ENCODE data around the gene ZNF500.

The ZNF500 gene

GRCh38 chr16:4797805-4798252 lies 30.9 kb upstream of the ZNF500 start:
- Histone ChIP-seq H3K9me3 (no peaks in the 10 kb centered on the region), H3K36me3 (peaks cover 5% of the 10 kb centered on the region), H3K27me3 (no peaks in the 10 kb centered on the region), H3K4me3 (ENCODE audit: low read depth, low read length) (no peak overlapping the region), H3K4me1 (peaks cover 11% of the 10 kb centered on the region)
- TF ChIP-seq, protein P1, sequence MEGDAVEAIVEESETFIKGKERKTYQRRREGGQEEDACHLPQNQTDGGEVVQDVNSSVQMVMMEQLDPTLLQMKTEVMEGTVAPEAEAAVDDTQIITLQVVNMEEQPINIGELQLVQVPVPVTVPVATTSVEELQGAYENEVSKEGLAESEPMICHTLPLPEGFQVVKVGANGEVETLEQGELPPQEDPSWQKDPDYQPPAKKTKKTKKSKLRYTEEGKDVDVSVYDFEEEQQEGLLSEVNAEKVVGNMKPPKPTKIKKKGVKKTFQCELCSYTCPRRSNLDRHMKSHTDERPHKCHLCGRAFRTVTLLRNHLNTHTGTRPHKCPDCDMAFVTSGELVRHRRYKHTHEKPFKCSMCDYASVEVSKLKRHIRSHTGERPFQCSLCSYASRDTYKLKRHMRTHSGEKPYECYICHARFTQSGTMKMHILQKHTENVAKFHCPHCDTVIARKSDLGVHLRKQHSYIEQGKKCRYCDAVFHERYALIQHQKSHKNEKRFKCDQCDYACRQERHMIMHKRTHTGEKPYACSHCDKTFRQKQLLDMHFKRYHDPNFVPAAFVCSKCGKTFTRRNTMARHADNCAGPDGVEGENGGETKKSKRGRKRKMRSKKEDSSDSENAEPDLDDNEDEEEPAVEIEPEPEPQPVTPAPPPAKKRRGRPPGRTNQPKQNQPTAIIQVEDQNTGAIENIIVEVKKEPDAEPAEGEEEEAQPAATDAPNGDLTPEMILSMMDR (IDR thresholded peaks at IDR 0.05; ENCODE audit: low read depth, low read length): no peak
- DNase-seq: no peak

DNA sequence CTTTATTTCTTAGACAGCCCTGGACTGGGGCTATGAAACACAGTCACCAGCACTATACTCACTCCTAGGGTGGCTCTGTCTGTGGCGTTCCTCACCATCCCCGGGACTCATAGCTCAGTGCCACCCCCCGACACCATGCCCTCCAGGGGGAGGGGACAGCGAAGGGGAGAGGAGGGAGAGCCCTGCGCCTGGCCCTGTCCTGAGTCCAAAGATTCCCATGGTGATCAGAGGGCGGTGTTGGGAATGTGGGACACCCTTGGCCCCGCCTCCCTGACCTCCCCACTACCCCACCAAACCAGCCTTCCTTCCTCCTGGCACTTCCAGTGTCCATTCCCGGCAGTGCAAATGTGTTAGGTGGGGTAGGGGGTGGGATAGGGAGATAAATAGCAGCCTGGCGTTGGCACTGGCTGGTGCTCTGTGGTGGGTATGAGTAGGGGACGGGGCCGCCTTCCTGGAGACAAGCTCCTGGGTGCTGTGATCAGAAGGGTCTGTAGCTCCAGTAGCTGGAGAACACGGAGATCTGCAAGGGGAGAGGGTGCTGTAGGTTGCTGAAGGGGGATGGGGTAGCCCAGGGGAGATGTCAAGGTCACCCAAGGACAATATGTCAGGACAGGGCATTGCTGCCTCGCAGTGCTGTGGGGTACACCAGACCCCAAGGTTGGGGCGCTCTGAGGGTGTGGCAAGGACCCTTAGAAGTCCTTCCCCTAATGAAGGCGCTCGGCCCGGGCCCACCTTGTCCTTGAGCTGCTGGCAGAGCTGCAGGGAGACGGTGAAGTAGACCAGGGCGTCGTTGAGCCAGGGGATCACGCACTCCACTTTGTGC lies 30.2 kb upstream of the ZNF500 start:
- DNase-seq: no peak
- H3K36me3 ChIP-seq: peaks cover 5% of the 10 kb centered on the region
- H3K27me3 ChIP-seq: no peaks in the 10 kb centered on the region
- no peak overlapping the region for H3K4me3 ChIP-seq (ENCODE audit: low read depth, low read length)
- peaks cover 11% of the 10 kb centered on the region for H3K4me1 ChIP-seq
- no peaks in the 10 kb centered on the region for H3K9me3 ChIP-seq
- TF ChIP-seq, protein P1 (IDR thresholded peaks at IDR 0.05; ENCODE audit: low read depth, low read length): no peak

GRCh38 chr16:4795828-4796572 lies 29.0 kb upstream of the ZNF500 start:
- H3K4me1 ChIP-seq: peaks cover 11% of the 10 kb centered on the region
- H3K9me3 ChIP-seq: no peaks in the 10 kb centered on the region
- H3K36me3 ChIP-seq: peaks cover 5% of the 10 kb centered on the region
- DNase-seq: no peak
- H3K27me3 ChIP-seq: no peaks in the 10 kb centered on the region
- TF ChIP-seq, protein P1 (IDR thresholded peaks at IDR 0.05; ENCODE audit: low read depth, low read length): no peak
- no peak overlapping the region for H3K4me3 ChIP-seq (ENCODE audit: low read depth, low read length)

DNA sequence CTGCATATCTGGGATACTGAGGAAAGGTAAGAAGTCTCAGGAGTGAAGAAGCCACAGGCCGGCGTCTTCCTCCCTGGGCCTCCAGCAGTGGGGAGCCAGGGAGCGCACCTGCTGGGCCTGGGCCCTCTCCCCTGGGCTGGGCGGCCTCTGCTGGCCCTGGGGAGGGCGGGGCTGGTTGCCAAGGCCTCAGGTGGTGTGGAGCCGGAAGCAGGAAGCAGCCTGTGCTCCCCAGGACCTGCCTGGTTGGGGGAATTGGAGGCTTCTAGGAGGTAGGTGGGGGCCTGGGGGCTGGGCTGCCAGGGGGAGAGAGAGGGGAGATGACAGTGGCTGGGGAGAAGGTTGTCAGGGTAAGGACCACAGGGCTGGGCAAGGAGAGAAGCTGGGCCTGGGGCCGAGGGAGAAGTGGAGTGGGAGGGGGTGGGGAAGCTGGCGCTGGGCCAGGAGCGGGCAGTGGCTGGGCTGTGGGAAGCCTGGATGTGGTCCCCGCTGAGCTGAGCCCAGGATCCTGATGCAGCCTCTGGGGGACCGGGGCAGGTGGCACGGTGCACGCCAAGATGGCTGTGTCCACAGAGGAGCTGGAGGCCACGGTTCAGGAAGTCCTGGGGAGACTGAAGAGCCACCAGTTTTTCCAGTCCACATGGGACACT lies 28.3 kb upstream of the ZNF500 start, which contains the start of gene SMIM22:
Gene SMIM22, plus strand, starts transcription at position 189 of the 647 bp plus-strand sequence. Its CDS starts 366 bp downstream, at position 555.
- DNase-seq: peak; percentile 64
- no peaks in the 10 kb centered on the region for H3K27me3 ChIP-seq
- peaks cover 5% of the 10 kb centered on the region for H3K36me3 ChIP-seq
- peaks cover 5% of the 10 kb centered on the region for H3K4me1 ChIP-seq
- H3K9me3 ChIP-seq: no peaks in the 10 kb centered on the region
- no peak within 1 kb of the TSS for H3K4me3 ChIP-seq (ENCODE audit: low read depth, low read length)
- TF ChIP-seq, protein P1 (IDR thresholded peaks at IDR 0.05; ENCODE audit: low read depth, low read length): no peak

DNA sequence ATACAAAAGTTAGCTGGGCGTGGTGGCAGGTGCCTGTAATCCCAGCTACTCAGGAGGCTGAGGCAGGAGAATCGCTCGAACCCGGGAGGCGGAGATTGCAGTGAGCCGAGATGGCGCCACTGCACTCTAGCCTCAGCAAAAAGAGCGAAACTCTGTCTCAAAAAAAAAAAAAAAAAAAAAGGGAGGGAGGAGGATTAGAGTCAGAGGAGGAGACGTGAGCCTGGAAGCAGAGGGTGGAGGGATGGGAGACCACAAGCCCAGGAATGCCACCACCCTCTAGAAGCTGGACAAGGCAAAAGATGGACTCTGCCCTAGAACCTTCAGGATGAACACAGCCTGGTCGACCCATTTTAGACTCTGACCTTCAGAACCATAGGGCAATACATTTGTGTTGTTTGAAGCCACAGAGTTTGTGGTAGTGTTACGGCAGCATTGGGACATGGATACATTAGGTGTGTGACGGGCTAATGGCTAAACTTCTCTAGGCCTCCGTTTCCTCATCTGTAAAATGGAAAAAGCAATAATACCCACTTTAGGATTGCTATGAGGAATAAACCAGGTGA lies 26.1 kb upstream of the ZNF500 start:
- Histone ChIP-seq H3K36me3 (no peaks in the 10 kb centered on the region), H3K9me3 (no peaks in the 10 kb centered on the region), H3K4me1 (peaks cover 4% of the 10 kb centered on the region; the same call in 1 of the 2 replicates), H3K27me3 (no peaks in the 10 kb centered on the region), H3K4me3 (ENCODE audit: low read depth, low read length) (no peak overlapping the region)
- TF ChIP-seq, protein P1 (IDR thresholded peaks at IDR 0.05; ENCODE audit: low read depth, low read length): no peak
- DNase-seq: no peak
